GM18519 (cell line): ENCODE measurements around the gene RILP.

ENCODE experiments used
- ATAC-seq: cut with Tn5 transposase; IDR thresholded peaks from one replicate; pipeline ENCODE4 v1.9.1; 2021; ENCODE audit warnings: mild to moderate bottlenecking, moderate library complexity; ENCODE audit not compliant: unreplicated experiment, low FRiP score

The RILP gene

GRCh38 chr17:1629504-1630310 is 20.0 kb downstream of the RILP start:
- no peak for ATAC-seq

GRCh38 chr17:1628856-1629503 is 20.7 kb downstream of the RILP start:
- no peak for ATAC-seq

- peak; percentile 36 for ATAC-seq
These were observed 21.4 kb downstream of the RILP start, which contains the start of gene SLC43A2 for GRCh38 chr17:1627982-1628855. TSS of gene SLC43A2 (minus strand) at chr17:1628834. CDS start at chr17:1627874, 960 bp downstream.

DNA sequence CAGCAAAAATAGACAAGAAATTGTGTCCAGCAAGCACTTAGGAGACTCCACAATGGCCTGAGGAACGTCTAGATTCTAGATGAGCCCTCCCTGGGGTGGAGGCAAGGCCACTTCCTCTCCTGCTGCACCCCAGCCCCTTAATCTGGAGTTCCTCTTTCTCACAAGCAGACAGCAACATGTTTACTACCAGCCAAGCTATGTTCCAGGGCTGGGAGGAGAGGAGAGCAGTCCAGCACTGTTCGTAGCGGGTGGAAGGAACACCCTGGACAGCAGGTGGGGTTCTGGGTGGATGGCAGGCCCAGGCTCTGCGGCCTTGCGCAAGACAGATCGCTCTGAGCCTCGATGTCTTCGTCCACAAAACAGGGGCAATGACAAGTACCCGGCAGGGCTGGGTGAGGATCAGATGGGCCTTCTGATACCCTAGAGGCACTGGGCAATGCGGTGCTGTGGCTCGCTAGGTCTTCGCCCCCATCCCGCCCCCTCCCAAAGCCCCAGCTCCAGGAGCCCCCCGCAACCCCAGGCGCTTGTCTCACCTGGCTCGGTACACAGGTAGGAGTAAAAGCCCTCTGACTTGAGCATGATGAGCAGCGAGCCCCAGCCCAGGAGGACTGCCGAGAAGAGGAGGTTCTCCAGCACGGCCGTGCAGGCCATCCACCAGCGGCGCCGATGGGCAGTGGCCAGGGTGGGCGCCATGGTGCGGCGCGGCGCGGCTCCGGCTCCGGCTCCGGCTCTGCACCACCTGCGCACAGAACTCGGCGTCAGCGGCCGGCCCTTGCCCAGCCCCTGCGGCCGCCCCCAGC is 22.3 kb downstream of the RILP start:
- no peak for ATAC-seq

DNA sequence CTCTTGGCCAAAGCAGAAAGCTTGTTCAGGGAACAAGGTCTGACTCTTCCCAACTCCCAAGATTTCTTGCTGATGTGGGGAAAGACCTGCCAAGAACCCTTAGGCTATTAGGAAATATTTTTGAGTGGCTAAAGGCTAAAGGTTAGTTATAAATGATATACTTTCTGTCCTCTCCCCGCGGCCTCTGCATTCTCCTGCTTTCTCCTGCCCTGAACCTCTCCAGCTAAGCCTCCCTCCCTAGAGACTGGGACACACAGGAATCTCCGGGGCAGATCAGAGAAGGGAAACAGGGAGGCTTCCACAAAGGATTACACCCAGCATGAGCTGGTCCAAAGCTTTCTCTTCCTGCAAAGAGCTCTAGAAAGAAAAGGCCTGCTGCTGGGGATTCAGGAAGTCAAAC is 23.3 kb downstream of the RILP start:
- ATAC-seq = no peak

DNA sequence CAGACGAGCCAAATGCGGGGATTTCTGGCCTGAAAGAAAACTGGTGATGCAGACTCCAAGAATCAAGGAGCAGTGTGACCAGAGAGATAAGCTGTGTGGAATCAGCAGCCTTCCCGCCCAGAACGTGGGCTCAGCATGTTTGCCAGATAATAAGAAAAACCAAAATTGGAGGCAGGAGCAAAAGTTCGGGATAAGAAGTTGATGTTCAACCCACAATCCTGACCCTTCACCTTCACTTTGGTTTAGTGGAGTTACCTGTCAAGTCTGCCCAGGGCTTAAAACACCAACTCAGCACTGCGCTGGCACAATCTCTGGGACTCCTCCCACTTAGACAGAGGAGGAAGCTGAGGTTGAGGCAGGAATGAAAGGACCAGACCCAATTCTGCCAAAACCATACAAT is 24.1 kb downstream of the RILP start:
- ATAC-seq = no peak

- ATAC-seq = no peak
These were observed 24.6 kb downstream of the RILP start for GRCh38 chr17:1625053-1625452.

GRCh38 chr17:1624650-1625049 is 25.0 kb downstream of the RILP start:
- no peak for ATAC-seq

DNA sequence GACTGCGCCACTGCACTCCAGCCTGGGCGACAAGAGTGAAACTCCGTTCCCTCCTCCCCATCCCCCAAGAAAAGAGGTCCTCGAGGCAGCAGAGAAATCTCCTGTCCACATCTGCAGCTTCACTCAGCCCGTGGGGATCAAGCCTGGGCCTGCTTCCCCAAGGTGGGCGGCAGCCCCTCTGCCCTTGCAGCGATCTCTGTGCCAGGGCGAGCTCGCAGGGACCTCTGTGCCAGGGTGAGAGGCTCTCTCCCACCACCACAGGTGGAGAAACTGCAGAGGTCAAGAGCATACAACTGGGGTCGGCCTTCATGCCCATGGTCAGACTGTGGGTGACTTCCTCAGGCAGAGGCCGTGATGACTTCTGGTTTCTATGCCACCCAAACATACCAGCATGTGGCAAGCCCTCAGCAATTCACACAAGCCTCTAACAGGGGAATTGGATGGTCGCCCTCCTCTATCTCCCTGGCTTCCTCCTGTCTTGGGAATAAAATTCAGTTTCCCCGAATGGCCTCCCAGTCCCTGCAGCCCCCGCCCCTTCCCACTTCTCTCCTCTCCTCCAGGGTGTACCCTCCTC is 26.5 kb downstream of the RILP start:
- ATAC-seq = no peak

- no peak for ATAC-seq
These were observed 28.3 kb downstream of the RILP start for GRCh38 chr17:1621273-1621954.

- no peak for ATAC-seq
These were observed 29.2 kb downstream of the RILP start for GRCh38 chr17:1620486-1620885.

DNA sequence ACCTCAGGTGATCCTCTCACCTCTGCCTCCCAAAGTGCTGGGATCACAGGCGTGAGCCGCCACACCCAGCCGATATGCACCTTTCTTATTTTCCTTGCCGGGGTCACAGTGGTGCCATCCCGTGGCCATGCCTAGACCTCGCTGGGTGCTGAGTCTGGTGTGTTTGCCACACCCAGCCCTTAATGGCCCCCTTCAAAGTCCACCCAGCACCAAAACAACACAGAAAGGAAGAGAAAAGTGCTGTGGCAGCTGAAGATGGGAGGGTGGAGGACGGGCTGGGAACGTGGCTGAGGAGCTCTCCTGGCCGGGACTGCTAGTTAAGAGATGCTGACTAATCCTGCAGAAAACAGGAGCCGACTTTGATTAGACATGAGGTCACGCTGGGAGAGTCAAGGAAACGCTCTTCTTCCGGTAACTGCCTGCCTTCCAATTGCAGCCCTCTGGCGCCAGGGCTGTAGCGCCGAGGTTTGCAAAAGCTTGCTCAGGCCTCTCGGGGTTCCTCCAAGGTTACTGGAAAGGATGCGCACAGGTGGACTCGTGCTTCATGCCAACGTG is 32.0 kb downstream of the RILP start:
- ATAC-seq = no peak

GRCh38 chr17:1616101-1616500 is 33.6 kb downstream of the RILP start:
- ATAC-seq = no peak

GRCh38 chr17:1612400-1612799 is 37.3 kb downstream of the RILP start:
- no peak for ATAC-seq

DNA sequence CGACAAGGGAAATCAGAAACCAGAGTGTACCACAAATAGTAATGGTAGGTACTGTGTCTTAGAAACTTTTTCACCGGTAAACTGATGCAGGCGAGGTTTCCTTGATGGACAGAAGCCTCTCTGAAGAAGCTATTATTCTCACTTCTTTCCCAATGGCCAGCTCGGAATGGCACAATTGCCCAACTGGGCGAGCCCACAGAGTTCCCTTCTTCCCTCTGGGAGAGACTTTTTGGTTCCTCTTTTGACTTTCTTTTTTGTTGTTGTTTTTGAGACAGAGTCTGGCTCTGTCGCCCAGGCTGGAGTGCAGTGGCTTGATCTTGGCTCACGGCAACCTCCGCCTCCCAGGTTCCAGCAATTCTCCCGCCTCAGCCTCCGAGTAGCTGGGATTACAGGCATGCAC is 38.0 kb downstream of the RILP start:
- no peak for ATAC-seq

GRCh38 chr17:1608676-1609075 is 41.0 kb downstream of the RILP start:
- ATAC-seq = no peak

DNA sequence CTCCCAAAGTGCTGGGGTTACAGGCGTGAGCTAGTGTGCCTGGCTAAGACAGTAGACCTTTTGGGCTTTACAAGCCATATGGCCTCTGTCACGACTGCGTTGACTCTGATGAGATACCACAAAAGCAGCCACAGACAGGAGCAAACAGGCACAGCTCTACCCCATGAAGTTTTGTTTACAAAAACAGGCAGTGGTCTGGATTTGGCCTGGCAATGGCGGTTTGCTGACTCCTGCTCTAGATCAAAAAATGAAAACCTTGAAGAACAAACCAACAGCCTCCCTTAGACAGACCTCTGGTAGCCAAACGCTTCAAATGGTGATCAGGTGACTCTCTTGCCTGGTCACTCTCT is 41.7 kb downstream of the RILP start:
- ATAC-seq = no peak

GRCh38 chr17:1606352-1606985 is 43.2 kb downstream of the RILP start:
- no peak for ATAC-seq
